ENCODE data around the gene DNPH1. TPM values are rescaled to one million over a fixed set of nuclear protein-coding genes. Genes with fewer than 3 reads are reported as not detected.

DNPH1 gene
- total and polyA plus RNA-seq, 11 donors = 18.9 to 63.7 (median 29.7) TPM

- H3K36me3 ChIP-seq = peaks cover 0 to 56% (median 44%) of the 10 kb centered on the region in 9 donors
Observed at GRCh38 chr6:43213431-43213830, 15.8 kb downstream of the DNPH1 start.

GRCh38 chr6:43211955-43212354, 17.3 kb downstream of the DNPH1 start:
- intact Hi-C loops (cut with DNase I) = no loop called here
- H3K36me3 ChIP-seq = peaks cover 0 to 53% (median 41%) of the 10 kb centered on the region in 9 donors
- no peak overlapping the region for H3K27ac ChIP-seq
- TF ChIP-seq CTCF (IDR thresholded peaks at IDR 0.05) = no peak
- no peak for TF ChIP-seq POLR2A (IDR thresholded peaks at IDR 0.05)
- no peaks in the 10 kb centered on the region for H3K4me1 ChIP-seq
- H3K9me3 ChIP-seq = no peaks in the 10 kb centered on the region
- WGBS, 4 donors = 81 to 88% (median 86%) methylated on average over 1 of the region's 1 CpG
- ATAC-seq (no peak), DNase-seq (no peak)
- no peaks in the 10 kb centered on the region for H3K27me3 ChIP-seq
- no peak overlapping the region for H3K4me3 ChIP-seq

More at GRCh38 chr6:43213431-43213830, 15.8 kb downstream of the DNPH1 start:
- Histone ChIP-seq H3K4me3 (no peak overlapping the region), H3K27ac (no peak overlapping the region), H3K27me3 (no peaks in the 10 kb centered on the region), H3K4me1 (peaks cover 0 to 4% (median 0%) of the 10 kb centered on the region in 12 donors), H3K9me3 (no peaks in the 10 kb centered on the region)
- 83 to 92% (median 89%) methylated on average over 9 to 11 of the region's 11 CpGs for WGBS, 4 donors
- DNase-seq = no peak
- no peak for ATAC-seq
- no peak for TF ChIP-seq POLR2A (IDR thresholded peaks at IDR 0.05)
- TF ChIP-seq CTCF (IDR thresholded peaks at IDR 0.05) = no peak
- intact Hi-C loops (cut with DNase I) = no loop called here

- H3K9me3 ChIP-seq = no peaks in the 10 kb centered on the region
- WGBS, 4 donors = 92 to 97% (median 95%) methylated on average over 2 of the region's 2 CpGs
- H3K27ac ChIP-seq = no peak overlapping the region
- no peaks in the 10 kb centered on the region for H3K27me3 ChIP-seq
- peaks cover 0 to 46% (median 25%) of the 10 kb centered on the region in 9 donors for H3K36me3 ChIP-seq
- TF ChIP-seq CTCF (IDR thresholded peaks at IDR 0.05) = no peak
- TF ChIP-seq POLR2A (IDR thresholded peaks at IDR 0.05) = no peak
- H3K4me1 ChIP-seq = no peaks in the 10 kb centered on the region
- DNase-seq (no peak), ATAC-seq (no peak)
- no peak overlapping the region for H3K4me3 ChIP-seq
- intact Hi-C loops (cut with DNase I) = no loop called here
Observed at GRCh38 chr6:43207286-43207685, 22.0 kb downstream of the DNPH1 start.

- Histone ChIP-seq H3K36me3 (peaks cover 0 to 49% (median 28%) of the 10 kb centered on the region in 9 donors), H3K27me3 (no peaks in the 10 kb centered on the region), H3K27ac (no peak overlapping the region), H3K4me3 (no peak overlapping the region), H3K9me3 (no peaks in the 10 kb centered on the region), H3K4me1 (no peaks in the 10 kb centered on the region)
- DNase-seq = peak in 1 of 5 donors; percentile 32
- 93 to 96% (median 95%) methylated on average over 10 of the region's 10 CpGs for WGBS, 4 donors
- intact Hi-C loops (cut with DNase I) = no loop called here
- no peak for ATAC-seq
- TF ChIP-seq POLR2A (IDR thresholded peaks at IDR 0.05) (no peak), CTCF (IDR thresholded peaks at IDR 0.05) (no peak)
Observed at GRCh38 chr6:43205849-43206248, 23.4 kb downstream of the DNPH1 start.
